ENCODE results near the gene FLT3LG. TPM values are rescaled to one million over a fixed set of nuclear protein-coding genes. Genes with fewer than 3 reads are reported as not detected.

Gene FLT3LG
- total and polyA plus RNA-seq, 9 of the 15 experiments (the other 6 are each of a cell fraction or from before 2014, with no cell fraction given) = 0.31 to 6.4 (median 1.1) TPM

DNA sequence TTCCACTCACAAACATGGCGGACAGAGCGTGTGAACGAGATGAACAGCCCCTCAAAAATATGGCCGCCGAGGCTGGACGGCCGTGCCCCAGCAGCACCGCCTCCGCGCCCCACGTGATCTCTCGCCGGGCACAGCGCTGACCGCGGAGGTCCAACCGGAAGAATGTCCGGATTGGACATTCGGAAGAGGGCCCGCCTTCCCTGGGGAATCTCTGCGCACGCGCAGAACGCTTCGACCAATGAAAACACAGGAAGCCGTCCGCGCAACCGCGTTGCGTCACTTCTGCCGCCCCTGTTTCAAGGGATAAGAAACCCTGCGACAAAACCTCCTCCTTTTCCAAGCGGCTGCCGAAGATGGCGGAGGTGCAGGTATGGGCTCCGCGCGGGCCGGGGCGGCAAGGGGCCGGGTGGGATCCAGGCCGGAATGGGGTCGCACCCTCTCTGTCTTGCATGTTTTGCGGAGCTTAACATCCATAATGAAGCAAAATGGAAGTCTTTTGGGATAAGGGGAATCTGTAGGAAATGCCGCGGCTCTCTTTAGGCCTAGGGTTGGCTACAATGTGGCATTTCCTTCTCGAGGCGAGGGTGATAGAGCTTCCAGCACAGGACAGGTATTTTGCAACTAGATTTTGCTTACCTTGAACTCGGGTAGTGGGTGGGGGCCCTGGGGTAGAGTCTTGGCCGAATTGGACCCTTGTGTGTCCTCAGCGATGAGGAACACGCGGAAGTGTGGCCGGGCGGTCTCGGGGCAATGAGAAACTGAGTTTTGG lies 13.4 kb downstream of the FLT3LG start, which contains the start of gene RPL13A (continued):
- 0 out of 2 replicates have a peak, but pooled peaks have one; percentile 18 for TF ChIP-seq TGIF2 (CRISPR knock-in tag; IDR thresholded peaks at IDR 0.05)
- peak; percentile 94 for TF ChIP-seq PML (IDR thresholded peaks at IDR 0.05; ENCODE audit: low read length)
- TF ChIP-seq LCOR (CRISPR knock-in tag; IDR thresholded peaks at IDR 0.05) = peak; percentile 73; the same call in 1 of the 2 replicates
- TF ChIP-seq E2F3 (CRISPR knock-in tag; IDR thresholded peaks at IDR 0.05) = no peak
- TF ChIP-seq, protein P1, sequence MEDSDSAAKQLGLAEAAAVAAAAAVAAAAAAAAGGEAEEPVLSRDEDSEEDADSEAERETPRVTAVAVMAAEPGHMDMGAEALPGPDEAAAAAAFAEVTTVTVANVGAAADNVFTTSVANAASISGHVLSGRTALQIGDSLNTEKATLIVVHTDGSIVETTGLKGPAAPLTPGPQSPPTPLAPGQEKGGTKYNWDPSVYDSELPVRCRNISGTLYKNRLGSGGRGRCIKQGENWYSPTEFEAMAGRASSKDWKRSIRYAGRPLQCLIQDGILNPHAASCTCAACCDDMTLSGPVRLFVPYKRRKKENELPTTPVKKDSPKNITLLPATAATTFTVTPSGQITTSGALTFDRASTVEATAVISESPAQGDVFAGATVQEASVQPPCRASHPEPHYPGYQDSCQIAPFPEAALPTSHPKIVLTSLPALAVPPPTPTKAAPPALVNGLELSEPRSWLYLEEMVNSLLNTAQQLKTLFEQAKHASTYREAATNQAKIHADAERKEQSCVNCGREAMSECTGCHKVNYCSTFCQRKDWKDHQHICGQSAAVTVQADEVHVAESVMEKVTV (CRISPR knock-in tag; IDR thresholded peaks at IDR 0.05) = peak; percentile 16; the same call in 1 of the 2 replicates
- TF ChIP-seq, protein P2, sequence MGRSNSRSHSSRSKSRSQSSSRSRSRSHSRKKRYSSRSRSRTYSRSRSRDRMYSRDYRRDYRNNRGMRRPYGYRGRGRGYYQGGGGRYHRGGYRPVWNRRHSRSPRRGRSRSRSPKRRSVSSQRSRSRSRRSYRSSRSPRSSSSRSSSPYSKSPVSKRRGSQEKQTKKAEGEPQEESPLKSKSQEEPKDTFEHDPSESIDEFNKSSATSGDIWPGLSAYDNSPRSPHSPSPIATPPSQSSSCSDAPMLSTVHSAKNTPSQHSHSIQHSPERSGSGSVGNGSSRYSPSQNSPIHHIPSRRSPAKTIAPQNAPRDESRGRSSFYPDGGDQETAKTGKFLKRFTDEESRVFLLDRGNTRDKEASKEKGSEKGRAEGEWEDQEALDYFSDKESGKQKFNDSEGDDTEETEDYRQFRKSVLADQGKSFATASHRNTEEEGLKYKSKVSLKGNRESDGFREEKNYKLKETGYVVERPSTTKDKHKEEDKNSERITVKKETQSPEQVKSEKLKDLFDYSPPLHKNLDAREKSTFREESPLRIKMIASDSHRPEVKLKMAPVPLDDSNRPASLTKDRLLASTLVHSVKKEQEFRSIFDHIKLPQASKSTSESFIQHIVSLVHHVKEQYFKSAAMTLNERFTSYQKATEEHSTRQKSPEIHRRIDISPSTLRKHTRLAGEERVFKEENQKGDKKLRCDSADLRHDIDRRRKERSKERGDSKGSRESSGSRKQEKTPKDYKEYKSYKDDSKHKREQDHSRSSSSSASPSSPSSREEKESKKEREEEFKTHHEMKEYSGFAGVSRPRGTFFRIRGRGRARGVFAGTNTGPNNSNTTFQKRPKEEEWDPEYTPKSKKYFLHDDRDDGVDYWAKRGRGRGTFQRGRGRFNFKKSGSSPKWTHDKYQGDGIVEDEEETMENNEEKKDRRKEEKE (IDR thresholded peaks at IDR 0.05; ENCODE audit: borderline replicate concordance in 1 of 2, control insufficient read depth in 1 of 2, low read depth in 2 of 2, low read length in 1 of 2) = no peak
- TF ChIP-seq, protein P3, sequence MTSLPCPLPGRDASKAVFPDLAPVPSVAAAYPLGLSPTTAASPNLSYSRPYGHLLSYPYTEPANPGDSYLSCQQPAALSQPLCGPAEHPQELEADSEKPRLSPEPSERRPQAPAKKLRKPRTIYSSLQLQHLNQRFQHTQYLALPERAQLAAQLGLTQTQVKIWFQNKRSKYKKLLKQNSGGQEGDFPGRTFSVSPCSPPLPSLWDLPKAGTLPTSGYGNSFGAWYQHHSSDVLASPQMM (CRISPR knock-in tag; IDR thresholded peaks at IDR 0.05) = no peak
- TF ChIP-seq ZNF197 (CRISPR knock-in tag; IDR thresholded peaks at IDR 0.05; ENCODE audit: low read depth) = 0 out of 2 replicates have a peak, but pooled peaks have one; percentile 74
- TF ChIP-seq XRCC3 (IDR thresholded peaks at IDR 0.05) = no peak
- TF ChIP-seq, protein P4, sequence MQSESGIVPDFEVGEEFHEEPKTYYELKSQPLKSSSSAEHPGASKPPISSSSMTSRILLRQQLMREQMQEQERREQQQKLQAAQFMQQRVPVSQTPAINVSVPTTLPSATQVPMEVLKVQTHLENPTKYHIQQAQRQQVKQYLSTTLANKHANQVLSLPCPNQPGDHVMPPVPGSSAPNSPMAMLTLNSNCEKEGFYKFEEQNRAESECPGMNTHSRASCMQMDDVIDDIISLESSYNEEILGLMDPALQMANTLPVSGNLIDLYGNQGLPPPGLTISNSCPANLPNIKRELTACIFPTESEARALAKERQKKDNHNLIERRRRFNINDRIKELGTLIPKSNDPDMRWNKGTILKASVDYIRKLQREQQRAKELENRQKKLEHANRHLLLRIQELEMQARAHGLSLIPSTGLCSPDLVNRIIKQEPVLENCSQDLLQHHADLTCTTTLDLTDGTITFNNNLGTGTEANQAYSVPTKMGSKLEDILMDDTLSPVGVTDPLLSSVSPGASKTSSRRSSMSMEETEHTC (IDR thresholded peaks at IDR 0.05) = peak; percentile 69; the same call in 1 of the 2 replicates
- TF ChIP-seq STAG1 (CRISPR knock-in tag; IDR thresholded peaks at IDR 0.05; ENCODE audit: borderline replicate concordance) = no peak
- TF ChIP-seq, protein P5, sequence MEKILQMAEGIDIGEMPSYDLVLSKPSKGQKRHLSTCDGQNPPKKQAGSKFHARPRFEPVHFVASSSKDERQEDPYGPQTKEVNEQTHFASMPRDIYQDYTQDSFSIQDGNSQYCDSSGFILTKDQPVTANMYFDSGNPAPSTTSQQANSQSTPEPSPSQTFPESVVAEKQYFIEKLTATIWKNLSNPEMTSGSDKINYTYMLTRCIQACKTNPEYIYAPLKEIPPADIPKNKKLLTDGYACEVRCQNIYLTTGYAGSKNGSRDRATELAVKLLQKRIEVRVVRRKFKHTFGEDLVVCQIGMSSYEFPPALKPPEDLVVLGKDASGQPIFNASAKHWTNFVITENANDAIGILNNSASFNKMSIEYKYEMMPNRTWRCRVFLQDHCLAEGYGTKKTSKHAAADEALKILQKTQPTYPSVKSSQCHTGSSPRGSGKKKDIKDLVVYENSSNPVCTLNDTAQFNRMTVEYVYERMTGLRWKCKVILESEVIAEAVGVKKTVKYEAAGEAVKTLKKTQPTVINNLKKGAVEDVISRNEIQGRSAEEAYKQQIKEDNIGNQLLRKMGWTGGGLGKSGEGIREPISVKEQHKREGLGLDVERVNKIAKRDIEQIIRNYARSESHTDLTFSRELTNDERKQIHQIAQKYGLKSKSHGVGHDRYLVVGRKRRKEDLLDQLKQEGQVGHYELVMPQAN (IDR thresholded peaks at IDR 0.05; ENCODE audit: borderline replicate concordance) = peak; percentile 76
- TF ChIP-seq, protein P6, sequence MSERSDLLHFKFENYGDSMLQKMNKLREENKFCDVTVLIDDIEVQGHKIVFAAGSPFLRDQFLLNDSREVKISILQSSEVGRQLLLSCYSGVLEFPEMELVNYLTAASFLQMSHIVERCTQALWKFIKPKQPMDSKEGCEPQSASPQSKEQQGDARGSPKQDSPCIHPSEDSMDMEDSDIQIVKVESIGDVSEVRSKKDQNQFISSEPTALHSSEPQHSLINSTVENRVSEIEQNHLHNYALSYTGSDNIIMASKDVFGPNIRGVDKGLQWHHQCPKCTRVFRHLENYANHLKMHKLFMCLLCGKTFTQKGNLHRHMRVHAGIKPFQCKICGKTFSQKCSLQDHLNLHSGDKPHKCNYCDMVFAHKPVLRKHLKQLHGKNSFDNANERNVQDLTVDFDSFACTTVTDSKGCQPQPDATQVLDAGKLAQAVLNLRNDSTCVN (CRISPR knock-in tag; IDR thresholded peaks at IDR 0.05) = peak; percentile 52
- TF ChIP-seq POLR2A (conservative IDR thresholded peaks at IDR 0.05) = peak; percentile 100
- TF ChIP-seq BCL6 (CRISPR knock-in tag; IDR thresholded peaks at IDR 0.05) = no peak
